Measurements from ENCODE around the gene ABCA10. TPM values are rescaled to one million over a fixed set of nuclear protein-coding genes. Genes with fewer than 3 reads are reported as not detected.

Gene ABCA10
- total and polyA plus RNA-seq, 2 of the 8 experiments (the other 6 are each of a cell fraction or from before 2014, with no cell fraction given), result not detected

GRCh38 chr17:69198238-69198637, 30.4 kb downstream of the ABCA10 start:
- no peak overlapping the region for H2BK15ac ChIP-seq (ENCODE audit: low read length)
- H3K4me3 ChIP-seq (ENCODE audit: extremely low read depth in 1 of 4, insufficient read depth in 2 of 4, low read depth in 3 of 4, low read length in 4 of 4), result no peak overlapping the region
- no peak overlapping the region; a peak in 1 of 7 replicates for H3K9ac ChIP-seq (replicated peaks in 1 of 4; ENCODE audit: extremely low read depth in 1 of 4, low read depth in 3 of 4, low read length in 3 of 4)
- DNase-seq (ENCODE audit: low read depth in 1 of 2, low spot score in 2 of 2) (no peak), FAIRE-seq (no peak)
- no peaks in the 10 kb centered on the region for H4K20me1 ChIP-seq (replicated peaks in 1 of 2; ENCODE audit: control insufficient read depth in 1 of 2, insufficient read depth in 2 of 2, low read length in 2 of 2)
- no peak overlapping the region for H4K8ac ChIP-seq (ENCODE audit: extremely low read depth, insufficient read depth, low read length)
- no peaks in the 10 kb centered on the region; a peak in 1 of 8 replicates for H3K36me3 ChIP-seq (ENCODE audit: control insufficient read depth in 2 of 4, insufficient read depth in 4 of 4, low read length in 3 of 4)
- H3K23ac ChIP-seq (ENCODE audit: insufficient read length), result no peak overlapping the region
- no peak overlapping the region for H2AK5ac ChIP-seq (ENCODE audit: low read depth, low read length)
- no peak overlapping the region for H3K18ac ChIP-seq (ENCODE audit: extremely low read depth, low read length)
- H4K5ac ChIP-seq (ENCODE audit: insufficient read length, low read depth, low read length), result no peak overlapping the region
- H3K56ac ChIP-seq (replicated peaks; ENCODE audit: insufficient read length, low read depth, low read length), result no peak overlapping the region
- no peak overlapping the region for H2BK120ac ChIP-seq (replicated peaks; ENCODE audit: low read depth, low read length)
- 96% methylated on average over 6 of the region's 6 CpGs; no CpG with 5 or more reads in 1 of the 2 experiments for WGBS, 2 experiments (ENCODE audit: extremely low coverage in 1 of 2, insufficient coverage in 1 of 2, insufficient read length in 1 of 2, insufficient replicate concordance in 2 of 2, low coverage in 1 of 2, low lambda C conversion rate in 2 of 2, missing lambda C conversion rate in 1 of 2)
- no peaks in the 10 kb centered on the region for H3K27me3 ChIP-seq (replicated peaks in 1 of 4; ENCODE audit: control insufficient read depth in 3 of 4, extremely low read depth in 1 of 4, insufficient read depth in 3 of 4, low read length in 3 of 4)
- CTCF ChIA-PET (ENCODE audit: partially characterized antibody), result no interaction called here
- no peak overlapping the region for H2AFZ ChIP-seq (ENCODE audit: low read length)
- H2BK12ac ChIP-seq (ENCODE audit: low read depth, low read length), result no peak overlapping the region
- H3K4me2 ChIP-seq (ENCODE audit: insufficient read depth in 1 of 2, low read depth in 2 of 2, low read length in 2 of 2), result no peak overlapping the region
- POLR2A ChIA-PET (ENCODE audit: partially characterized antibody), result no interaction called here
- no peak for TF ChIP-seq CREB1 (IDR thresholded peaks at IDR 0.05)
- TF ChIP-seq EP300 (IDR thresholded peaks at IDR 0.05; ENCODE audit: borderline replicate concordance in 1 of 2, low read depth in 2 of 2, low read length in 2 of 2), result no peak
- no peak for TF ChIP-seq TEAD4 (IDR thresholded peaks at IDR 0.05; ENCODE audit: low read depth, low read length)
- TF ChIP-seq SAP30 (IDR thresholded peaks at IDR 0.05; ENCODE audit: insufficient read depth, insufficient replicate concordance, low read length), result no peak
- TF ChIP-seq CHD1 (IDR thresholded peaks at IDR 0.05; ENCODE audit: low read depth, low read length), result no peak
- TF ChIP-seq E2F6 (IDR thresholded peaks at IDR 0.05), result no peak
- TF ChIP-seq CTBP2 (IDR thresholded peaks at IDR 0.05; ENCODE audit: borderline replicate concordance, insufficient read depth, insufficient read length, low read length), result no peak
- no peak for TF ChIP-seq HDAC6 (IDR thresholded peaks at IDR 0.05; ENCODE audit: low read depth, low read length)
- no peak for TF ChIP-seq GTF2F1 (IDR thresholded peaks at IDR 0.05; ENCODE audit: borderline replicate concordance, low read depth, low read length)
- TF ChIP-seq SP2 (IDR thresholded peaks at IDR 0.05; ENCODE audit: low read length), result no peak
- no peak for TF ChIP-seq EZH2 (IDR thresholded peaks at IDR 0.05; ENCODE audit: low read depth, low read length, severe bottlenecking)
- TF ChIP-seq PHF8 (conservative IDR thresholded peaks at IDR 0.05; ENCODE audit: low read depth, low read length), result no peak
- no peaks in the 10 kb centered on the region for H3K79me1 ChIP-seq (ENCODE audit: low read depth, low read length)
- H3K27ac ChIP-seq (ENCODE audit: low read depth, low read length), result no peak overlapping the region
- H2BK5ac ChIP-seq (ENCODE audit: low read depth, low read length), result no peak overlapping the region
- no peaks in the 10 kb centered on the region for H3K23me2 ChIP-seq (ENCODE audit: low read depth, low read length)
- no peak overlapping the region for H3K4ac ChIP-seq (replicated peaks; ENCODE audit: insufficient read length, low read depth, low read length)
- peaks cover 0 to 10% of the 10 kb centered on the region in 2 experiments; a peak in 1 of 4 replicates for H3K9me3 ChIP-seq (ENCODE audit: insufficient read depth in 2 of 2, low read depth in 1 of 2, low read length in 1 of 2)
- no peak overlapping the region for H4K91ac ChIP-seq (replicated peaks; ENCODE audit: insufficient read length, low read length)
- no peaks in the 10 kb centered on the region for H3K79me2 ChIP-seq (ENCODE audit: control insufficient read depth in 1 of 2, insufficient read depth in 2 of 2, low read length in 2 of 2)
- no peak overlapping the region for H2BK20ac ChIP-seq (ENCODE audit: low read length)
- H3K14ac ChIP-seq (ENCODE audit: insufficient read length), result no peak overlapping the region
- H3K4me1 ChIP-seq (replicated peaks in 1 of 4; ENCODE audit: control insufficient read depth in 3 of 4, insufficient read depth in 4 of 4, low read length in 3 of 4), result no peaks in the 10 kb centered on the region
